ENCODE measurements around the gene THEM5.
"Not testable (repeated sequence)": the region's sequence is repeated elsewhere in the genome, so short reads cannot be mapped to it uniquely, and the experiment has no call there.

The THEM5 gene

DNA sequence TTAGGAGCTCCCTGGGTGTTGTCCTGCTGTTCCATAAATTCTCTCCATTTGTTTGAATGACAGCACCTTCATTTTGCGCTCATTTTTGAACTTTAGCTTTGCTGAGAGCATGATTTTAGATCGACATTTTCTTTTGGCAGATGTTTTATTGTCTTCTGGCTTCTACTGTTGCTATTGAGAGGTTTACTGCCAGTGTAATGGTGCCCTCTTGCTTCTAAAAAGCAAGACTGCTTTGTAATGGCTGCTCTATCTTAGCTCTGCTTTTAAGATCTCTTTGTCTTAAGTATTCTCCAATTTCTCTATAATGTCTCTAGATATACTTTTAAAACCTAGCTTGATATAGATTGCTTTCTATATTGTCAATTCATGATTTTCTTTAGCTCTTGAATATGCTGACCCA is 28.0 kb upstream of the THEM5 start:
- TF ChIP-seq, protein P1, sequence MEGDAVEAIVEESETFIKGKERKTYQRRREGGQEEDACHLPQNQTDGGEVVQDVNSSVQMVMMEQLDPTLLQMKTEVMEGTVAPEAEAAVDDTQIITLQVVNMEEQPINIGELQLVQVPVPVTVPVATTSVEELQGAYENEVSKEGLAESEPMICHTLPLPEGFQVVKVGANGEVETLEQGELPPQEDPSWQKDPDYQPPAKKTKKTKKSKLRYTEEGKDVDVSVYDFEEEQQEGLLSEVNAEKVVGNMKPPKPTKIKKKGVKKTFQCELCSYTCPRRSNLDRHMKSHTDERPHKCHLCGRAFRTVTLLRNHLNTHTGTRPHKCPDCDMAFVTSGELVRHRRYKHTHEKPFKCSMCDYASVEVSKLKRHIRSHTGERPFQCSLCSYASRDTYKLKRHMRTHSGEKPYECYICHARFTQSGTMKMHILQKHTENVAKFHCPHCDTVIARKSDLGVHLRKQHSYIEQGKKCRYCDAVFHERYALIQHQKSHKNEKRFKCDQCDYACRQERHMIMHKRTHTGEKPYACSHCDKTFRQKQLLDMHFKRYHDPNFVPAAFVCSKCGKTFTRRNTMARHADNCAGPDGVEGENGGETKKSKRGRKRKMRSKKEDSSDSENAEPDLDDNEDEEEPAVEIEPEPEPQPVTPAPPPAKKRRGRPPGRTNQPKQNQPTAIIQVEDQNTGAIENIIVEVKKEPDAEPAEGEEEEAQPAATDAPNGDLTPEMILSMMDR (IDR thresholded peaks at IDR 0.05; ENCODE audit: low read depth, low read length) = peak; percentile 8
- no peak for DNase-seq (ENCODE audit: low read depth, low spot score)
- H3K4me3 ChIP-seq (ENCODE audit: low read depth, low read length) = no peak overlapping the region
- in situ Hi-C loops (cut with HindIII; ENCODE audit: low sequenced_read_pairs) = no loop called here

DNA sequence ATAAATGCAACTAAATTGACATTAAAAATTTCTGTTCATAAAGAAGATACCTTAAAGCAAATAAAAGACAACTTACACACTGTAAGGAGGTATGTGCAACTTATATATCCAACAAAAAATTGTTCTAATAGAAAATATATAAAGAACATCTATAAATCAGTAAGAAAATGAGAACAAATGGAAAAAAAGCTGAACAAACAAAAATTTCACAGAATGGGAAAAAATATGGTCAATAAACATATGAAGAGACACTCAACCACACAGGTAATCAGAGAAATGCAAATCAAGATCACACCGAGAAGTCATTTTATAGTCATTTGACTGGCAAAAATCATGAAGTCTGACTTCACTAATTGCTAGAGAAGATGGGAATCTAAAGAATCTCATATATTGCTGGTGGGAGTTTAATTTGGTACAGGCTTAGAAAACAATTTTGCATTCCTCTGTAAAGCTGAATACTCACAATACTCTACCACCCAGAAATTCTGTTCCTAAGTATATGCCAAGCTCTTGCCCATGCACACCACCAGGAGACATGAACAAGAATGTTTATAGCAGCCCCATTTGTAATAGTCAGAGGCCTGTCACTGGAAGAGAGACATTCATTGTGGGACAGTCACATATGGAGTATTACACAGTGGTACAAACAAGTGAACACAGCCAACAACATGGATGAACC is 22.0 kb upstream of the THEM5 start:
- H3K4me3 ChIP-seq (ENCODE audit: low read depth, low read length) = no peak overlapping the region
- in situ Hi-C loops (cut with HindIII; ENCODE audit: low sequenced_read_pairs) = no loop called here
- TF ChIP-seq, protein P1 (IDR thresholded peaks at IDR 0.05; ENCODE audit: low read depth, low read length) = no peak
- no peak for DNase-seq (ENCODE audit: low read depth, low spot score)

DNA sequence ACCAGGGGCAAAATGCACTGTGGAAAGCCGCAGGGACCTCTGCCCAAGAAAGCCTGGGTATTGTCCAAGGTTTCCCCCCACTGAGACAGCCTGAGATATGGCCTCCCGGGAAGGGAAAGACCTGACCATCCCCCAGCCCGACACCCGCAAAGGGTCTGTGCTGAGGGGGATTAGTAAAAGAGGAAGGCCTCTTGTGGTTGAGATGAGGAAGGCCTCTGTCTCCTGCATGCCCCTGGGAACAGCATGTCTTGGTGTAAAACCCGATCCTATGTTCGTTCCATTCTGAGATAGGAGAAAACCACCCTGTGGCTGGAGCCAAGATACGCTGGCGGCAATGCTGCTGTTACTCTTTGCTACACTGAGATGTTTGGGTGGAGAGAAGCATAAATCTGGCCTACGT is 19.3 kb upstream of the THEM5 start:
- H3K4me3 ChIP-seq (ENCODE audit: low read depth, low read length); DNase-seq (ENCODE audit: low read depth, low spot score); in situ Hi-C loops (cut with HindIII; ENCODE audit: low sequenced_read_pairs): not testable (repeated sequence)

DNA sequence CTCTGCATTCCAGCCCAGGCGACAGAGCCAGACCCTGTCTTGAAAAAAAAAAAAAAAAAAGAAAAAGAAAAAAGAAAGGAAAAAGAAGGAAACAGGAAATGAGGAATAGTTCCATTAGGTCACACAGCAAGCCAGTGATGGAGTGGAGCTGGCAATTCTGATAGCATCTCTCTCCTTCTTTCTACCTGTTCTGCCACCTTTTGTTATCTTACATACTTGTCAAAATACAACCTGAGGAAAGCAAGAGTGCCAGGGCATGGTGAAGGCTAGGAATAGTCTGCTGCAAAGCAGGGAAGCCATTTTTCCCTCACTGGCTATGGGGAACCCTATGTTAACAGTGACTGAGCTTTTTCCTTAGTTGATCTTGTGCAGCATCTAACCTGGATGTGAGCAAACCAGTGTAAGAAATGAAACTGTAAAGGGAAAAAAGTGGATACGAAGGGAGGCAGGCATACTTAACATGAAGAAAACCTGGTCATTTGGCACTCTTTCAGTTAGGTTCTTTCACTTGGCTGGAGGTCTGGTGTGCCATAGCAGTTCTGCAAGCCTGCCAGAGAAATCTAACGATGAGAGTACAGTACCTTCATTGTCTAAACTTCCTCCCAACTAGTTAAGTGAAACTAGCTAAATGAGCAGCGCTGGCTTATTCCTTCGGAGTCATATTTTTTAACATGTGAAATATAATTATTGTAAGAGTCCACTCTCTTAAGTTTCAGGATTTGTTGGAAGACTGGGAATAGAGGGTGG is 17.9 kb upstream of the THEM5 start:
- TF ChIP-seq, protein P1 (IDR thresholded peaks at IDR 0.05; ENCODE audit: low read depth, low read length) = no peak
- DNase-seq (ENCODE audit: low read depth, low spot score) = no peak
- in situ Hi-C loops (cut with HindIII; ENCODE audit: low sequenced_read_pairs) = no loop called here
- H3K4me3 ChIP-seq (ENCODE audit: low read depth, low read length) = no peak overlapping the region

DNA sequence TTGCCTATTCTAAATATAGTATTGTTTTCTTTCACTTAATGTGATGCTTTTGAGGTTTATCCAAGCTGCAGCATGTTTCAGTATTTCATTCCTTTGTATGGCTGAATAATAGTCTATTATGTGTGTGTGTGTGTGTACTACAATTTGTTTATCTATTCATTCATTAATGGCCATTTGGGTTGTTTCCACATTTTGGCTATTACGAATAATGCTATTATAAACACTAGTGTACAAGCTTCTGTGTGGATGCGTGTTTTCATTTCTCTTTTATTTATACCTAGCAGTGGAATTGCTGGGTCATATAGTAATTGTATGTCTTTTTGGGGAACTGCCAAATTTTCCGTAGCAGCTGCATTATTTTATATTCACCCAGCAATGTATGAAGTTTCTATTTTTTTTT is 15.0 kb upstream of the THEM5 start:
- no peak overlapping the region for H3K4me3 ChIP-seq (ENCODE audit: low read depth, low read length)
- TF ChIP-seq, protein P1 (IDR thresholded peaks at IDR 0.05; ENCODE audit: low read depth, low read length) = no peak
- in situ Hi-C loops (cut with HindIII; ENCODE audit: low sequenced_read_pairs) = no loop called here
- DNase-seq (ENCODE audit: low read depth, low spot score) = no peak

DNA sequence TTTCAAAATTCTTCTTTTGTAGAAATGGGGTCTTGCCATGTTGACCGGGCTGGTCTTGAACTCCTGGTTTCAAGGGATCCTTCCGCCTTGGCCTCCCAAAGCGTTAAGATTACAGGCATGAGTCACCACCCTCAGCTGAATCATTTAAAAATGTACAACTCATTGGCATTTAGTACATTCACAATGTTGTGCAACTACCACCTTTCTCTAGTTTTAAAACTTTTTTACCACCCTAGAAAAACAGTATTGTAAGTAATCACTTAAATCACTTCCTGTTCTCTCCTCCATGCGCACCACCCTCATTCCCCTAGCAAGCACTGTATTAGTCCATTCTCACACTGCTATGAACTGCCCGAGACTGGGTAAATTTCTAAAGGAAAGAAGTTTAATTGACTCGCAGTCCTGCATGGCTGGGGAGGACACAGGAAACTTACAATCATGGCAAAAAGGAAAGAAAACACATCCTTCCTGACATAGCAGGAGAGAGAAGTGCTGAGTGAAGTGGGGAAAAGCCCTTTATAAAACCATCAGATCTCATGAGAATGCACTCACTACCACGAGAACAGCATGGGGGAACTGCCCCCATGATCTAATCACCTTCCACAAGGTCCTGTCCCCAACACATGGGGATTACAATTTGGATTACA is 14.4 kb upstream of the THEM5 start:
- in situ Hi-C loops (cut with HindIII; ENCODE audit: low sequenced_read_pairs) = no loop called here

More for the DNA sequence above, 14.4 kb upstream of the THEM5 start:
- peak; percentile 46 for DNase-seq (ENCODE audit: low read depth, low spot score)
- TF ChIP-seq, protein P1 (IDR thresholded peaks at IDR 0.05; ENCODE audit: low read depth, low read length) = no peak
- no peak overlapping the region for H3K4me3 ChIP-seq (ENCODE audit: low read depth, low read length)
